Central memory CD8-positive, alpha-beta T cell (primary cell): ENCODE measurements around the gene IL5RA.

ENCODE experiments used
- ATAC-seq: fragments of 150-1000 bp; cut with Tn5 transposase; replicated peaks from 2 replicates; pipeline ENCODE4 v1.10.0; 2022; ENCODE audit warnings: mild to moderate bottlenecking, moderate FRiP score, moderate number of reproducible peaks; ENCODE audit not compliant: poor library complexity, severe bottlenecking; ENCODE audit errors: extremely low read depth
- DNase-seq, 2 donors: peaks; one replicate each; pipeline ENCODE4 v3.0.0; 2021; ENCODE audit warnings: low spot score in 2 of 2
- H3K27ac Mint-ChIP-seq: one replicate; pipeline ENCODE4 v1.8.0; 2022; ENCODE audit warnings: low read depth, mild to moderate bottlenecking, moderate library complexity, mixed read lengths
- H3K27me3 Mint-ChIP-seq: one replicate; pipeline ENCODE4 v1.8.0; 2022; ENCODE audit warnings: mixed read lengths
- H3K36me3 Mint-ChIP-seq: one replicate; pipeline ENCODE4 v1.8.0; 2022; ENCODE audit warnings: mild to moderate bottlenecking, moderate library complexity, mixed read lengths; ENCODE audit not compliant: insufficient read depth
- H3K4me1 Mint-ChIP-seq: one replicate; pipeline ENCODE4 v1.8.0; 2022; ENCODE audit warnings: mixed read lengths
- H3K4me3 Mint-ChIP-seq: one replicate; pipeline ENCODE4 v1.8.0; 2022; ENCODE audit warnings: mild to moderate bottlenecking, moderate library complexity, mixed read lengths
- H3K9me3 Mint-ChIP-seq: one replicate; pipeline ENCODE4 v1.8.0; 2022; ENCODE audit warnings: mixed read lengths

Gene IL5RA, protein sequence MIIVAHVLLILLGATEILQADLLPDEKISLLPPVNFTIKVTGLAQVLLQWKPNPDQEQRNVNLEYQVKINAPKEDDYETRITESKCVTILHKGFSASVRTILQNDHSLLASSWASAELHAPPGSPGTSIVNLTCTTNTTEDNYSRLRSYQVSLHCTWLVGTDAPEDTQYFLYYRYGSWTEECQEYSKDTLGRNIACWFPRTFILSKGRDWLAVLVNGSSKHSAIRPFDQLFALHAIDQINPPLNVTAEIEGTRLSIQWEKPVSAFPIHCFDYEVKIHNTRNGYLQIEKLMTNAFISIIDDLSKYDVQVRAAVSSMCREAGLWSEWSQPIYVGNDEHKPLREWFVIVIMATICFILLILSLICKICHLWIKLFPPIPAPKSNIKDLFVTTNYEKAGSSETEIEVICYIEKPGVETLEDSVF

DNA sequence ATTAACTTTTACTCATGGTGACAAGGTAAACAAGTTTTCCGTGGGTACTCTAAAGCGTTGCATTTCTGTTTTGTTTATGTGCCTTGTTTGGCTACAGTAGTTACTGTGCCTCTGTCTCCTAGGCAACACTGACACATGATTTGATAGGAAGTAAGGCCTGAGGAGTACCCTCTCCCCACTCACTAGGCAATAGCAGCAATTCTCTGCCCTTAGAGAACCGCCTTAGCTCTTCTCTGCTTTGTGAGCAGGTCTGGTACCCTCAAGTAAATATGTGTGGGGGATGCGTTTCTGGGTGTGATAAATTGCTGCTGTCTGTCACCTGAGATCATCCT, at the start of gene IL5RA:
TSS of gene IL5RA (minus strand) at position 76 of the 332 bp plus-strand sequence. CDS start 5,390 bp downstream, outside the sequence.
- peaks cover 20% of the 10 kb centered on the region for H3K4me1 Mint-ChIP-seq
- ATAC-seq (peak; percentile 87), DNase-seq (peak in 1 of 2 donors; percentile 35)
- peak within 1 kb of the TSS; percentile 61 for H3K4me3 Mint-ChIP-seq
- peaks cover 9% of the 10 kb centered on the region for H3K36me3 Mint-ChIP-seq
- peak within 1 kb of the TSS; percentile 91 for H3K27ac Mint-ChIP-seq
- H3K9me3 Mint-ChIP-seq = no peaks in the 10 kb centered on the region
- no peaks in the 10 kb centered on the region for H3K27me3 Mint-ChIP-seq

DNA sequence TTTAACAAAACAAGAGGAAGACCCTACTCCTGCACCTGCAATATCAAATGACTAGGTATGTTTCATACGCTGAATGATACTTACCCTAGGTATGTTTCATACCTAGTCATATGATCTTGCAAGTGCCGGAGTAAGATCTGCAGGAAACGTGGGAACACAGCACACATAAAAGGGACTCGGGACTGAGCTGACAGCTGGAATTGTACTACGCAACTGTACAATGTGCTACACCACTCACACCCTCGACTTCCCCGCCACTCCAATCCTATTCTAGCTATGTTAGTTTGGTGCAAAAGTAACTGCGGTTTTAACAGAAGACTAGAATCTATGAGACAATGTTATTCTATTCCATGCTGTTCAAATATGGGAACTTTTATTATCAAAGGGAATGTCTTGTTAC, 47.3 kb upstream of the IL5RA start:
- DNase-seq = no peak
- no peak overlapping the region for H3K27ac Mint-ChIP-seq
- no peak overlapping the region for H3K4me3 Mint-ChIP-seq
- peaks cover 49% of the 10 kb centered on the region for H3K4me1 Mint-ChIP-seq
- H3K9me3 Mint-ChIP-seq = no peaks in the 10 kb centered on the region
- ATAC-seq = no peak
- H3K27me3 Mint-ChIP-seq = no peaks in the 10 kb centered on the region
- H3K36me3 Mint-ChIP-seq = peaks cover 57% of the 10 kb centered on the region

DNA sequence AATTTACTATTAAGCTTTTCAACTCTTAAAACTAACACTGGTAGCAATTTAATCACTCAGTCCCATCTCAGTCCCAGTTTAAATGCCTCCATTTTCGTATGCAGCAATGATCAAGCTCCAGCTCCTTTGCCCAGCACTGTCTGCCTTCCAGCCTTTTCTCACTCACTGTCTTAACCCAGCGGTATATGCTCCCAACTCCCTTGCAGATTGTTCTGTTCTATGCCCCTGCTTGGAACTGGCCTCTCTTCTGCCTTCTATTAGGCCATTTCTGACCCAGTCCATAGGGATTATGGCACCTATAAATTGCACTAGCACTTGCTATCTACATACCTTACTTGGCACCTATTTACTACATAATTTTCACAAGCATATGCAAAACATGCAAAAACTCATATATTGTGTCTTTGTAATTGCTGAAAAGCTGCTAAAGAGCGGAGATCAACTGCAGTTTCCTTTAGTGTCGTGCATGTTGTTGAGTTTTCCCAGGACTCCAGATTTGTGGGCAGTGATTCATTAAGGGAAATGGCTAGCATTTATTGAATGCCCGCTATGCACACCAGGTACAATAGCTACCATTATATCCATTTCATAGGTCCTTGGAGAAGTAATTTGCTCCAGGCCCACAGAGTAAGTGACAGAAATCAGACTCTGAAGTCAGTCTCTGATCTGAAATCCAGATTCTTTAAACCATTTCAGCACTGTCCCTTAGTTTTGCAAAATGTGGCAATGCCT, 44.9 kb upstream of the IL5RA start:
- Mint-ChIP-seq H3K36me3 (peaks cover 66% of the 10 kb centered on the region), H3K27ac (peak overlapping the region; percentile 83), H3K4me1 (peaks cover 36% of the 10 kb centered on the region), H3K27me3 (no peaks in the 10 kb centered on the region), H3K4me3 (no peak overlapping the region), H3K9me3 (no peaks in the 10 kb centered on the region)
- DNase-seq (no peak), ATAC-seq (no peak)

DNA sequence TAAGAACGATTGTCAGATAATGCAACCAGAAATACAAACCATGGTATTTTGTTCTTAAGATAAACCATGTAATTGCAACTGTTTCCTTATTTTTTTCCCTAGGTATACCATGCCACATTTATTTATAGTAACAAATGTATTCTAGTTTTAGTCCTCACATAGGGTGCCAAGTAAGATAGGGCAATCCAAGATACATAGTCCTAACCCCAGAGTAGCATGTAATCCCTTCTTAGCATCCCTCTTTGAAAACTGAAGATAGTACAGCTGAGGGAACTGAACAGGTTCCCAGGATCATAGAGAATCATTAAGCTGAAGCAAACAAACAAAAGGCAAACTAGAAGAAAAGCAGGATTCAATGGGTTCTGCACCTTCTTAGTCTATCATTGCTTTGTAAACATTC, 41.3 kb upstream of the IL5RA start:
- no peaks in the 10 kb centered on the region for H3K9me3 Mint-ChIP-seq
- peak overlapping the region; percentile 83 for H3K27ac Mint-ChIP-seq
- no peak for DNase-seq
- no peak overlapping the region for H3K4me3 Mint-ChIP-seq
- H3K27me3 Mint-ChIP-seq = no peaks in the 10 kb centered on the region
- H3K36me3 Mint-ChIP-seq = peaks cover 71% of the 10 kb centered on the region
- H3K4me1 Mint-ChIP-seq = peaks cover 16% of the 10 kb centered on the region
- ATAC-seq = no peak

DNA sequence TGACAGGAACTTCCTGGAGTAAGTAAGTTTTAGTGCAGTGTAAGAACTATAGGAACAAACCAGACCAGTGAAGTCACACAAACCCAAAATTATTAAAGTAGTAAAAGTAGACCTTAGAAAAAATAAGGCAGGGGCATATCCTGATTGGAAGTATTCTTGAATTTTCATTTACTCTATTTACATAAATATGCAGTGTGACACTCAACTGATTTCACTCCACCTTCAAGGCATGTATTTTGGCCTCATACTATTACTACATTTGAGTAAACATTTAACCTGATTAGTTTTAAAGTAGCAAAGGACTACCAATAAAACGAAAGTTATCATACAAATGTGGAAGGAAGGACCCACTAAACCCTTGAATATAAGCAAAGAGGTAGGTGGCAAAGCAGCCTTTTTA, 39.4 kb upstream of the IL5RA start:
- no peak overlapping the region for H3K27ac Mint-ChIP-seq
- H3K36me3 Mint-ChIP-seq = peaks cover 74% of the 10 kb centered on the region
- H3K27me3 Mint-ChIP-seq = no peaks in the 10 kb centered on the region
- H3K4me3 Mint-ChIP-seq = no peak overlapping the region
- H3K4me1 Mint-ChIP-seq = peaks cover 14% of the 10 kb centered on the region
- no peak for ATAC-seq
- DNase-seq = no peak
- H3K9me3 Mint-ChIP-seq = no peaks in the 10 kb centered on the region

DNA sequence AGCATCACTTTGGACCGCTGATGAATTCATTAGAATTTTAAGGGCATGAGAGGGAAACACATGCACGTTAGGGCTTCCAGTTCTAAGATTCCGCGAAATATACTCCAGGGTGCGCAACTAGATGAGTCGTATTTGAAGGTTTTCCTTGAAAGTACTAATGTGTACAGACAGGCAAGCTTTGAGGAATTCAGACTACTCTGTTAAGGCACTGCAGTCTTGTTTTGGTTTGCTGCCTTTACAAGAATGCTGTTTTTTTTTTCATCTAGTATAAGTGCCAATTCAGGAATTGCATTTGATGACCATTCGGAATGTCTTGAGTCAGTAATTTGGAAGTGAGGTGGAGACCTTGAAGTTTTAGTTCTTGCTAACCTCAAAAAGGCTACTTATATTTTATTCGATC, 35.7 kb upstream of the IL5RA start:
- H3K27me3 Mint-ChIP-seq = no peaks in the 10 kb centered on the region
- DNase-seq (no peak), ATAC-seq (no peak)
- H3K4me3 Mint-ChIP-seq = no peak overlapping the region
- H3K27ac Mint-ChIP-seq = peak overlapping the region; percentile 60
- H3K4me1 Mint-ChIP-seq = peaks cover 14% of the 10 kb centered on the region
- no peaks in the 10 kb centered on the region for H3K9me3 Mint-ChIP-seq
- H3K36me3 Mint-ChIP-seq = peaks cover 77% of the 10 kb centered on the region

DNA sequence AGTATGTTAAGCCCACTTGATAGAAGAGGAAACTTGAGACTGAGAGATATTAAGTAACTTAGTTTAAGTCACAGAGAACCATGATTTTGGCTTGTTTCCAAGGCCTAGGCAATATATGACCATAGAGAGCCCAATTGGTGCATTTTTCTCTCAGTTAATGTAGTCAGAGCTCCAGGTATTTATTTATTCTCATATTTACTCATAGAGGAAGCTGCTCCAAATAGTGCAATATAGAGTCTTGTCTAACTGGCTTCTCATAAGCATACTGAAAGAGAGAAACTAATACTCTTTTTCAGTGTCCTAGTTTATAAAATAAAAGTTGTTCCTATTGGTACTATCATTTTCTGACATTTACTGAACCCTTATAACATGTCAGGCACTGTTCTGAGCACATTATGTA, 31.8 kb upstream of the IL5RA start:
- H3K27me3 Mint-ChIP-seq = no peaks in the 10 kb centered on the region
- ATAC-seq (no peak), DNase-seq (no peak)
- peaks cover 72% of the 10 kb centered on the region for H3K36me3 Mint-ChIP-seq
- H3K27ac Mint-ChIP-seq = peak overlapping the region; percentile 0
- H3K4me1 Mint-ChIP-seq = peaks cover 40% of the 10 kb centered on the region
- H3K4me3 Mint-ChIP-seq = no peak overlapping the region
- no peaks in the 10 kb centered on the region for H3K9me3 Mint-ChIP-seq

DNA sequence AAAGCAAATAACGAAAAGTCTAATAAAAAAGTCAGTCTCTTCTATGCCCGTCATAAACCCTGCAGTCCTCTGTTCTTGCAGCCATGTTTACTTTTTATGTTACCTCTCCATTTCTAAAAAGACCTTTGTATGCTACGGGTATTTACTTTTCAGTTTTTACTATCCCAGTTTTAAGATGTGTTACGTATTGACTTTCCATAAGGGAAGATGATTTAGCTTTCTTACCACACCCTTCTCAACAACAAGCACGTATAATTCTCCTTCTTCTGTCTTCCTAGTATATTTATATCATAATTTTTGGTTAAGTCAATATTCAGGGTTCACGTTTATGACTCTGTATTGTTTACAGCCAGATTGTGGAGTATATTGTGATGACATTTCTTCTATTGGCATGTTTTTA, 27.4 kb upstream of the IL5RA start:
- Mint-ChIP-seq H3K27ac (peak overlapping the region; percentile 73), H3K4me1 (peaks cover 43% of the 10 kb centered on the region), H3K9me3 (no peaks in the 10 kb centered on the region), H3K4me3 (no peak overlapping the region), H3K36me3 (peaks cover 39% of the 10 kb centered on the region), H3K27me3 (no peaks in the 10 kb centered on the region)
- no peak for ATAC-seq
- no peak for DNase-seq

DNA sequence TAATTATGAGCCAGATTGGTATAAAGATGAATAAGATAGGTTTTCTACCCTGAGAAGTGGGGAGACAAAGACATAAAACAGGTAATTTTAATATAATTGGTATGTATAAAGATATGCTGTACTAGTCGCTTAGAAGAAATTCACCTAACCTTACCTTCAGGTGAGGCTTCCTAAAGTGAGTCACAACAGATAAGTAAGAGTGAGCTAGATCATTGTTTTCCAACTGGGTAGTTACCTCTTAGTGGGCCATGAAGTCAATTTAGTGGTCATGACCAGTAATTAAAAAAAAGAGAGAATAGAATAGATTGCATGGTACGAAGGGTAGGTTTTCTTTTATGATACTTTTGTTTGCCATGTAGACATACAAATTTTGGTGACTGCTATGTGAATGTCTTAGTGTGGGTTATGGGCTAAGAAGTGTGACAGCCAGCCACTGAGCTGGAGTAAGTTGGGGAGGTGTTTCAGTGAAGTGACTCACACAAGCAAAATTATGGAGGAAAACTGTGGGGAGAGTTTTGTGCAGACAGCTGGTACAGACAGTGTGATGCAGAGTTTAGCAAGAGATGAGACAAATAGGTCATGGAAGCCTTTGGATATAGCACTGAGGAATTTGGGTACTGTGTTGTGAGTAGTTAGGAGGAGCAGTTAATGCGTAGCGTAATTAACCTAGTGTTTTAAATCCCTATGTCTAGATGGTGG, 24.7 kb upstream of the IL5RA start:
- Mint-ChIP-seq H3K4me1 (peaks cover 43% of the 10 kb centered on the region), H3K27ac (peak overlapping the region; percentile 53), H3K9me3 (no peaks in the 10 kb centered on the region), H3K27me3 (no peaks in the 10 kb centered on the region), H3K4me3 (no peak overlapping the region), H3K36me3 (peaks cover 30% of the 10 kb centered on the region)
- DNase-seq (no peak), ATAC-seq (no peak)

DNA sequence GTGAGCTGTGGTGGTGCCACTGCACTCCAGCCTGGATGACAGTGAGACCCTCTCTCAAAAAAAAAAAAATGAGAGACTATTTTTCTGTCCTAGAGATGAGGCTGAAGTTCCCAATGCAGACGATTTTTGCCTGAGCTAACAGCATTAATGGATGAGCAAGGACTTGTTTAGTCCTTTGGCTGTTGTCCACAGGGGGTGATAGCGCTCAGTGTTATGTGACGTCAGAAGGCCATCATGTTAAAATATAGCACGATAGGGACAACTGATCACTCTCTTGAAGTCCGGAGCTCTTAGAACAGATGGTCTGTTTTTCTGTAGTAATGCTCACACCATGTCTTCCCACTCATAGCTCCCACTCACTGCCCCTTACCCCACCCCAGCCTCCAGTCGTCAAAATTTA, 23.3 kb upstream of the IL5RA start:
- Mint-ChIP-seq H3K27ac (no peak overlapping the region), H3K9me3 (no peaks in the 10 kb centered on the region), H3K36me3 (peaks cover 21% of the 10 kb centered on the region), H3K4me1 (peaks cover 44% of the 10 kb centered on the region), H3K4me3 (no peak overlapping the region), H3K27me3 (no peaks in the 10 kb centered on the region)
- ATAC-seq = no peak
- no peak for DNase-seq

DNA sequence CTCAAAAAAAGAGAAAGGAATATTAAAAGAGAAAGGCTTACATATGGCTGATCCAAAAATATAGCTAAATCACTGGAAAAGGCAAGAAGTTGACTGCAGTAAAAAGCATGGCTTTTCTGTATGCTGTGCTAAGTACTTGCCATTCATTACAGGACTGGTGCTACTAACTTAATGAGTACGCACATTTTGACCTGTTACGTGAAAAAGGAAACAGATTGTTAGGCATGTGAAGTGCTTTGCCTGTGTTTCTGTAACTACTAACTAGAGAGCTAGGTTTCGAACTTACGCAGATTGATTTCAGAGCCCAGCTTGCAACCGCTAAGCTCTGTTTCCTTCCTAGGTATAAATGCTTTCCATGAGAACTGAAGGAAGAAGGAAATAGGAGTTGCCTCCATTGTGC, 19.4 kb upstream of the IL5RA start:
- H3K9me3 Mint-ChIP-seq = no peaks in the 10 kb centered on the region
- ATAC-seq (no peak), DNase-seq (no peak)
- H3K36me3 Mint-ChIP-seq = peaks cover 36% of the 10 kb centered on the region
- H3K4me1 Mint-ChIP-seq = peaks cover 34% of the 10 kb centered on the region
- no peaks in the 10 kb centered on the region for H3K27me3 Mint-ChIP-seq
- peak overlapping the region; percentile 13 for H3K4me3 Mint-ChIP-seq
- H3K27ac Mint-ChIP-seq = no peak overlapping the region

DNA sequence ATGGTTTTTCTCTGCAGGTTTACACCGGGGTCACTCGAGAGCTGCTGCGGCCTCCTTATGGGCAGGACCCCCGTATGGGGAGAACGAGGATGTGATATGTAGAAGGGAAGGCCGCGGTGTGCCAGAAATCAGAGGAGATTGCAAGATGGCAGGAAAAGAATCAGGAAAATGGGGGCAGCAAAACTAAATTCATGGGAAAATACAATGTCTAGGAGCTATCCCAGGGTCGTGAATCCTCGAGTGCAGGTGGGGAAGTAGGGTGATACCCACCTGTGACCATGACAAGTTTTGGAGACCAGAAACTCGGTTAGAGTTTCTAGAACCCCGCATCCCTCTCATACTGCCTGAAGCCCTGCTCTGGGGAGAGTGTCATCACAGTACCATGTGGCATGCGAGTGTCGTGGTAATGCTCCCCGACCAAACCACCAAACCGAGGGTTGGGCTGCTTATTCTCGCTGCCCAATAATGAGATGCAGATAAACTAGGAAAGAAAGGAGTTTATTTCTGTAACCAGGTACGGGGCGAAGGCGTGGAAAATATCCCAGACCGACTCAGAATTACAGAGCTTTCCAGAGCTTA, 17.3 kb upstream of the IL5RA start:
- no peaks in the 10 kb centered on the region for H3K27me3 Mint-ChIP-seq
- ATAC-seq (peak; percentile 44), DNase-seq (peak; percentile 26 to 38)
- H3K9me3 Mint-ChIP-seq = no peaks in the 10 kb centered on the region
- H3K27ac Mint-ChIP-seq = peak overlapping the region; percentile 99
- H3K4me3 Mint-ChIP-seq = peak overlapping the region; percentile 97
- H3K4me1 Mint-ChIP-seq = peaks cover 34% of the 10 kb centered on the region
- peaks cover 36% of the 10 kb centered on the region for H3K36me3 Mint-ChIP-seq
